H1 (cell line): ENCODE measurements around the gene HNRNPK. TPM values are rescaled to one million over a fixed set of nuclear protein-coding genes. Genes with fewer than 3 reads are reported as not detected.
A peak's percentile ranks its signal among the peaks of the same experiment; 100 is the strongest.

Experiments
- SP4 ChIP-seq: IDR thresholded peaks from 2 replicates; pipeline ENCODE4 v1.6.1; 2012; ENCODE audit warnings: low read length, inconsistent platforms
- polyA plus RNA-seq, 7 experiments: library from polyadenylated mRNA; depleted of rRNA in 3 of 7; stranded (reverse) in 5 of 7; unstranded in 2 of 7; fragments of >200 nt in 5 of 7; fragments of 200-250 nt in 2 of 7; gene quantifications; 1 replicate in 5 of 7; 2 replicates in 1 of 7; 4 replicates in 1 of 7; pipeline versions ENCODE4 v1.2.1 to v1.2.3, GENCODE V29; 2011 to 2013; ENCODE audit warnings: missing spikeins in 2 of 7, mixed read lengths in 2 of 7
- total RNA-seq: library from RNA; stranded (reverse); fragmentation: NEBNext Ultra II Directional; extraction: Animal tissue kit (Norgen Biotek cat#: 25700); gene quantifications from 2 replicates; pipeline ENCODE4 v1.2.1, GENCODE V29; 2021
- TF ChIP-seq, protein P1 (sequence below): IDR thresholded peaks from 2 replicates; pipeline ENCODE4 v1.6.1; 2012; ENCODE audit warnings: inconsistent platforms

The HNRNPK gene
- total and polyA plus RNA-seq, 2 of the 8 experiments (the other 6 are each of a cell fraction or from before 2014, with no cell fraction given): 414 to 887 TPM

DNA sequence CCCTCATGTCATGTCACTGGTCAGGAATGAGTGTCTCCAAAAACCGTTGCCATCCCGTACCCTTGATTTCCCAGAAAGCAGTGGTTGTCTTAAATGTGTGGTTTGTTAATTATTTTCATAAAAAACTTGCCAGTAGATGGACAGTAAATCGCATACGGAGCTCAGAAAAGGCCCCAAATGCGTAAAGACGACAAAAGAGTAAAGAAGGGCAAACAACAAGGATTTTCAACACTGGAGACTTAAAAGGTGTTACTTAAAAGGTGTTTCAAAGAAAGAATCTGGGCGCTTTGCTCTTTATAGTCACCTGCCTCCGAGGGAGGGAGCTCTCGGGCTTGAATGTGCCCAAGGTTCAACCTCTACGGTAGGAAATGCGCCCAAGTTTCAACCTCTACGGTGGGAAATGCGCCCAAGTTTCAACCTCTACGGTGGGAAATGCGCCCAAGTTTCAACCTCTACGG lies 59.5 kb downstream of the HNRNPK start (continued):
- TF ChIP-seq, protein P1, sequence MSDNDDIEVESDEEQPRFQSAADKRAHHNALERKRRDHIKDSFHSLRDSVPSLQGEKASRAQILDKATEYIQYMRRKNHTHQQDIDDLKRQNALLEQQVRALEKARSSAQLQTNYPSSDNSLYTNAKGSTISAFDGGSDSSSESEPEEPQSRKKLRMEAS: no peak
- 0 out of 2 replicates have a peak, but pooled peaks have one; percentile 69 for TF ChIP-seq SP4
